RPMI7951 (cell line): ENCODE measurements around the gene MLLT10. TPM values are rescaled to one million over a fixed set of nuclear protein-coding genes. Genes with fewer than 3 reads are reported as not detected.

ENCODE experiments used
- DNase-seq: peaks from one replicate; pipeline ENCODE4 v3.0.0-alpha.2; 2012; ENCODE audit warnings: low read depth
- total RNA-seq: library from RNA; depleted of rRNA; stranded (reverse); fragments of >200 nt; shearing (Covaris generic); gene quantifications from 2 replicates; pipeline ENCODE4 v1.2.3, GENCODE V29; 2014; rRNA removed

MLLT10 gene
- total RNA-seq, 1 experiment from 2014 or later = 42.1 TPM

- DNase-seq = no peak
Measured at GRCh38 chr10:21769041-21769440, 235.0 kb downstream of the MLLT10 start.

GRCh38 chr10:21771219-21771618, 237.2 kb downstream of the MLLT10 start:
- DNase-seq = no peak

GRCh38 chr10:21776883-21777282, 242.9 kb downstream of the MLLT10 start:
- DNase-seq = no peak

GRCh38 chr10:21791276-21791675, 257.2 kb downstream of the MLLT10 start:
- DNase-seq = no peak

Other genes starting within 250 kb of the MLLT10 start
- gene SKIDA1, start 8.6 kb upstream of the MLLT10 start, total RNA-seq = 0.48 and 0.88 TPM in 2 replicates